C4-2B (cell line): ENCODE measurements around the gene CHI3L1.

ENCODE experiments used
- ZFX ChIP-seq: fragments of 450-650 bp; IDR thresholded peaks from 2 replicates; pipeline ENCODE4 v1.6.1; 2017
- TF ChIP-seq, protein P1 (sequence below): fragments of 450-650 bp; conservative IDR thresholded peaks from 2 replicates; pipeline ENCODE4 v1.5.1; 2017; ENCODE audit warnings: mild to moderate bottlenecking

GRCh38 chr1:203185585-203185984, 919 bp downstream of the CHI3L1 start:
- TF ChIP-seq, protein P1, sequence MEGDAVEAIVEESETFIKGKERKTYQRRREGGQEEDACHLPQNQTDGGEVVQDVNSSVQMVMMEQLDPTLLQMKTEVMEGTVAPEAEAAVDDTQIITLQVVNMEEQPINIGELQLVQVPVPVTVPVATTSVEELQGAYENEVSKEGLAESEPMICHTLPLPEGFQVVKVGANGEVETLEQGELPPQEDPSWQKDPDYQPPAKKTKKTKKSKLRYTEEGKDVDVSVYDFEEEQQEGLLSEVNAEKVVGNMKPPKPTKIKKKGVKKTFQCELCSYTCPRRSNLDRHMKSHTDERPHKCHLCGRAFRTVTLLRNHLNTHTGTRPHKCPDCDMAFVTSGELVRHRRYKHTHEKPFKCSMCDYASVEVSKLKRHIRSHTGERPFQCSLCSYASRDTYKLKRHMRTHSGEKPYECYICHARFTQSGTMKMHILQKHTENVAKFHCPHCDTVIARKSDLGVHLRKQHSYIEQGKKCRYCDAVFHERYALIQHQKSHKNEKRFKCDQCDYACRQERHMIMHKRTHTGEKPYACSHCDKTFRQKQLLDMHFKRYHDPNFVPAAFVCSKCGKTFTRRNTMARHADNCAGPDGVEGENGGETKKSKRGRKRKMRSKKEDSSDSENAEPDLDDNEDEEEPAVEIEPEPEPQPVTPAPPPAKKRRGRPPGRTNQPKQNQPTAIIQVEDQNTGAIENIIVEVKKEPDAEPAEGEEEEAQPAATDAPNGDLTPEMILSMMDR: no peak
- TF ChIP-seq ZFX: no peak
